Stimulated activated CD4-positive, alpha-beta T cell treated with anti-CD3 and anti-CD28 coated beads, TNF-alpha, amount 100 ng/mL, for 1 hour (primary cell): Measurements from ENCODE around the gene DCDC2B.

Experiments
- DNase-seq, 3 donors: peaks; one replicate each; pipeline ENCODE4 v3.0.0-alpha.2; 2020; ENCODE audit warnings: low read depth in 3 of 3, low spot score in 1 of 3

The DCDC2B gene

GRCh38 chr1:32221980-32222755, 13.3 kb downstream of the DCDC2B start, which contains the start of the genes EIF3I and TMEM234:
Gene EIF3I (plus strand): TSS chr1:32222407. CDS start chr1:32222442, 35 bp downstream.
Gene TMEM234 (minus strand): TSS chr1:32222353. CDS start chr1:32222322, 31 bp downstream.
- DNase-seq = peak; percentile 75 to 79 (median 78)

GRCh38 chr1:32223683-32224082, 14.8 kb downstream of the DCDC2B start:
- DNase-seq = no peak

GRCh38 chr1:32224285-32224684, 15.4 kb downstream of the DCDC2B start:
- no peak for DNase-seq

DNA sequence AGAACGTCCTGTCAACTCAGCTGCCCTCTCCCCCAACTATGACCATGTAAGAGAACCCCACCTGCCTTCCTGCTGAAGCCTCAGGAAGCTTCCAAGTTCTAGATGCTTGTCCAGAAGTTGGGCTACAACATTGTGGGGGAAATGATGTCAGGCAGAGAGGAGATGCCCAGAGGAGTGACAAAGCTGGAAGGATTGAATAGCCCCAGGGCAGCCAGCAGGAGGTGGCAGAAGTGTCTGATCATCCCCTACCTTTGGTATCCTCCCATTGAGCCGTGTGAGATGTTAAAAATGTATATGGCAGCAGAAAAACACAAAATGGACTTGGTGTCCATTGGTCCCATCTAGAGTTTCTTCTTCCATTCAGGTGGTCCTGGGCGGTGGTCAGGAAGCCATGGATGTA, 19.9 kb downstream of the DCDC2B start:
- no peak for DNase-seq

DNA sequence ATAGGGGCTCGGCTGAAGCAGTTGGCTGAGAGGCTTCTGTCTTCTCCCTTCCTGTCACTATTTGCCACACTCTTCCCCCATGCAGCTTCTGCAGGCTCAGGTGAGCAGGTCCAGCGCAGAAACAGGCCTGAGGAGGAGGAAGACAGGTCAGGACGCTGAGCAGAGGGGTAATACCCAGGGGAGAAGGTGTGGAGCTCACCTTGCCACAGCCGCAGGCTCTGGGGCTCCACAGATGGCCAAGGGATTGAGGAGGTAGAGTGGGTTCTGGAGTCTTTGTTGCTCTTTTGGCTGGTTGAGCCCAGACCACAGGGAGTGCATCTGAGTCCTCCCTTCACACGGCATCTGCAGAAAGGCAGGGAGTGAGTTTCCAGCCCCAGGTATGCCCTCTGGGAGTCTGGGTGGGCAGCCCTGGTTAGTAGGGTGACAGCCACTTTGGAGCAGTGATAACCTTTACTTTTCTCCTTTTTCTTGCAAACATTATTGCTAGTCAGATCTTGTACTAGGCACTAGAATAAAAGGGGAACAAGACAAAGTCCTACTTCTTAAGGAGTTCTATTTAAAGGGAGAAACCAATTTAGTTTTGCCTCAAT, 23.0 kb downstream of the DCDC2B start:
- no peak for DNase-seq

DNA sequence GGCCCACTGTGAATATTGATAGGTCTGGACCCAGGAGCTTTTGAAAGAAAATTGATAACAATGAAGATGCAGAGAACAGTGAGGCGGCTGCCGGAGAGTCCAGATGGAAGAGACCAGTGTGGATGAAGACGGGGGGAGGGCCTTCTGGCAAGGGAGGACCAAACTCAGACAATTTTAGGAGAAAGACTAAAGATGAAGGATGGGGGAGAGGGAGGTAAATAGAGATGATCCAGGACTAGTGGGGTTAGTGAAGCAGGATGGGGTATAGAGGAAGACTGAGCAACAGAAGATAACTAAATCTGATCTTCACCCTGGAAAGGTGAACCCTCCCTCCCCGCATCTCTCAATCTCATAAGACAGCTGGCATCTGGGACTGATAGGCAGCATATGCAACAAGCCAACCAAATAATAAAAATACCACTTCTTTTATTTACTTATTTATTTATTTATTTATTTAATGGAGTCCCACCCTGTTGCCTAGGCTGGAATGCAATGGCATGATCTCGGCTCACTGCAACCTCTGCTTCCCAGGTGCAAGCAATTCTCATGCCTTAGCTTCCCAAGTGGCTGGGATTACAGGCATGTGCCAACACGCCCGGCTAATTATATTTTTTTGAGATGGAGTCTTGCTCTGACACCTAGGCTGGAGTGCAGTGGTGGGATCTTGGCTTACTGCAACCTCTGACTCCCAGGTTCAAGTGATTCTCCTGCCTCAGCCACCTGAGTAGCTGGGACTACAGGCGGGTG, 23.8 kb downstream of the DCDC2B start:
- no peak for DNase-seq

DNA sequence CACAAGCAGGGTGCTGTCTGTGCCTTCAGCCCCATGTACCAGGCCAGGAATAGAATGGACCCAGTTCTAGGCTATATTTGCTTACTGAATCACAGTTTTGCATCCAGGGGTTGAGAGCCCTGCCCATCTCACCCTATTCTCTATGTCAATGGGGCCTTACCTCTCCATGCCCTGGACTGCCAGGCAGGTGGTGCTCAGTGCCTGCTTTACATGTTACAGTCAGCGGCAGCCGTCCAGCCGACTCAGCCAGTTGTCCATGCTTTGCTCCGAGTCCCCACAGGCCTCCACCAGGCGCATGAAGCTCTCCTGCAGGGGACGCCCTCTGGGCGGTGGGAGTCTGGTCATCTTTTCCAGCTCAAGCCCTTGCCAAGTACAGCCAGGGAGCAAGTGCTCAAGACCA, 25.9 kb downstream of the DCDC2B start:
- DNase-seq = no peak

DNA sequence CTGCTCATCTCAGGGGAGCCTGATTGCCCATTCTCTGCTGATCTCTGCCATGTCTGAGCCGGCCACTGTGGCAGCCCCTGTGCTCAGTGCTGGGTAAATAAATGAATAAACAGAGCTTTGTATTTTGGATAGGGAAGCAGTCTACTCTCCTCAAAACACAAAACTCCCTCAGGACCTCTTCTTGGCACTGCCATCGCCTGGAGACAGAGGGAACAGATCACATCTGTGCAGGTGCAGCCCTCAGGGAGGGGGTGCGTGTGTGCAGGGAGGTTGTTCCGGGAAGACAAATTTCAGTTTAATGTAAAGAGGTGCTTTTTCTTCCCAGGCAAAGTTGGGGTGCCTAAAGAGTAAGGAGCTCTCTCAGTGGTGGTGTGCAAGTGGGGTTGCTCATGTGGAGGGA, 30.4 kb downstream of the DCDC2B start:
- DNase-seq = no peak

GRCh38 chr1:32239790-32240139, 30.9 kb downstream of the DCDC2B start:
- no peak for DNase-seq

DNA sequence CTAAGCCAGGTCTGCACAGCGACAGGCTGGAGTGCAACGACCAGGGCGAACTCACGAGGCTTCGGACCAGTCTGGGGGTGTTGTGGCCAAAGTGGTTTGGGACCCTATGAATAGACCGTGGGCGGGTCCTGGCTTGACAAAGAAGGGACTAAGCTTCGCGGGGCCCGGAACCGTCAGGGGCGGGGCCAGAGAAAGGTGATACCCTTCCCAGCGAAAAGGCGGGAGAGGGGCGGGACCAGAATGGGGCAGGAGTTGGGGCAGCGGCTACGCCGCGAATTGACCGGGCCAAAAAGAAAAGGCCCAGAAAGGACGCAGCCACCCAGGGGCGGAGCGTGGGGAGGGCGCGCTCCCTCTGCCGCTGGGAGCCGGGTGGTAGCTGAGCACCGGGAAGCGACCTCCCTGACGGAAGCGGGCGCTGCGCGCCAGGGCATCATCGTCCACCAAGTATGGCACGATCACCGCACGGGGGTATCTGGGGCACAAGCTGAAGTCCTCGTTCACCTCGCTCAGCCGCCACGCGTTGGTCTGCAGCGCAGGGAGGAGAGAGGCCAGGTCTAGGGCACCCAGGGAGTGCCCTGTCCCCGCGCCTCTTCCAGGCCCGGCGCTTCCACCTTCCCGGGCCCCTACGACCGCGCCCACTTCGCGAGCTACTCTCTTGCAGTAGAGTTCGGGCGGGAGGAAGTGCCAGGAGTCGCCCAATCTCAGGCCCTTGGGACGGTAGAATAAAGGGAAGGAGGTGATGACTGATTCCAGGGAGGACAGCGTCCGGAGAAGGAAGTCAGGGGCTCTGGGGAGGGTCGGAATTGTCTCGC, 31.5 kb downstream of the DCDC2B start:
- DNase-seq = no peak

DNA sequence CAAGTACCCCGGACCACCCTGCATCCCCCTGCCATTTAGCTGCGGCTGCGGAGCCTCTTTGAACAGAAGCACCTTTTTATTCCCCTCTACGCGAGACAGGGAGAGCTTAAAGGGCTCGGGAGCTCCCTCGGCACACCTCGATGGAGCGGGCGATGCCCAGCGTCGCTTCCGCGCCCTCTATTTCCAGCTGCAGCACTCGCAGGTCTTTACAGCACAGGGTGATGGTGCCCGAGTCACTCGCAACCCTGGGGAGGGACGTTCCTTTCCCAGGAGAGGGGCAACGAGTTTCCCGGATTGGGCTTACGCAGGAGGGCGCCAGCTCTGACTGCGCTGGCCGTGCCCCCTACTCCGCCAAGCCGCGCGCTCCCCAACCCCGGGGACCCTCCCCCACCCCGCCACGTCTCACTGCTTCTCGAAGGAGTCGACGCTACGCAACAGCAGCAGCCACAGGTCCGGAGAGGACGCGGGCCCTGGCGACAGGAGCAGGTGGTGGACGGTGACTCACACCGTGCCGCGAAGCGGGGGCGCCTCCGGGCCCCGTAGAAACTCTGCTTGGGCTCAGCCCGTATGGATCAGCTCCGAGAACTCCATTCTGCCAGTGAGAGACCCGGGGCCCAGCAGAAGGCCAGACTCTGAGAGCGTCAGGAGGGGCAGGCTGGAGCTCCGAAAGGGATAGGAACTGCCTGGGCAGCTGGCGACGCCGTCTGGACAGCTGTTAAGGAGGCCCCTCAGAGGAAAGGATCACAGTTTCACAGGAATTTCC, 32.3 kb downstream of the DCDC2B start:
- DNase-seq = no peak

GRCh38 chr1:32242341-32242851, 33.5 kb downstream of the DCDC2B start:
- DNase-seq = no peak

- no peak for DNase-seq
Observed at GRCh38 chr1:32246888-32247273, 38.0 kb downstream of the DCDC2B start, which contains the start of gene FAM167B. Gene FAM167B (plus strand): TSS chr1:32247222. CDS start chr1:32247422, 200 bp downstream.

DNA sequence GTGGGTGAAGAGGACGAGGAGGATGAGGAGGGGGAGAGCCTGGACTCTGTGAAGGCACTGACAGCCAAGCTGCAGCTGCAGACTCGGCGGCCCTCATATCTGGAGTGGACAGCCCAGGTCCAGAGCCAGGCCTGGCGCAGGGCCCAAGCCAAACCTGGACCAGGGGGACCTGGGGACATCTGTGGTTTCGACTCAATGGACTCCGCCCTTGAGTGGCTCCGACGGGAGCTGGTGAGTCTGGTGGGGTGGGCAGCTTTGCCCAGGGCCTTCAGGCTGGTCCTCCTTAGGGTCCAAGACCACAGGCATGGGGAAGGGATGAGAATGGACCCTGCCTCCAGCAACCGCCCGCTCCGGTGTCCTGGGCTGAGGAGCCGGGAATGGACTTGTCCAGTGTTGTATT, 38.6 kb downstream of the DCDC2B start:
- no peak for DNase-seq

- peak in 2 of 3 donors; percentile 48 to 69 for DNase-seq
Observed at GRCh38 chr1:32247983-32248889, 39.3 kb downstream of the DCDC2B start.

DNA sequence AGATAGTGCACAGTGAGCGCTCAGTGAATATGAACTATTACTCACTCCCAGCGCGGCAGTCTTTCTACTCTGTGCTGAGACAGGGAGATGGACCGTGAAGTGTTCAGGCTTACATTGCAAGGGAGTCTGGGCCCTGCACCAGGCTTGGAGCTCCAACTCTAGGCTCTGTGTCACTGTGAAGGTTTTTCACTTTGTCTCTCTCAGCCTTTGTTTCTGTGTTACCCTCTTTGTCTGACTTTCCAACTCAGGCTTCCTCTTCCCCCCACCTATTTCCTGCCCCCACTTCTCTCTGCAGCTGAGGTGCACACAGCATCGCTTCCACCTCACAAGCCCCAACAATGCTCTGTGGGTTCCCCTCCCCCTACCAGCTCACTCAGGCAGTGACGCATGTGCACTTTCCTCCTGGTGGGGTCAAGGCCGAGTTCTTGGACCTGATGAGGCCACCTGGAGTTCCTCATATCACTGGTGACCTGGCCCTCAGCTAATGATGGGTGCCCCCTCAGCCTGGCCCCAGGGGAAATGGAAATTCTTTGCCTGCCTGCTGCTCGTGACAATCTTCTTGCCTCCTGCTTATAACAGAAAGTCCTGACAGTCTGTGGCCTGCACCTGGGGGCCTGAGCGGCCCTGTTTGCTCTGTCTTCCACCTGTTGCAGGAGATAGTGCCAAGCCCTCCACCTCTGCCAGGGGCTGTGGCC, 41.1 kb downstream of the DCDC2B start:
- peak; percentile 52 to 69 (median 66) for DNase-seq

- DNase-seq = peak in 1 of 3 donors; percentile 51
Observed at GRCh38 chr1:32250893-32251716, 42.2 kb downstream of the DCDC2B start, which contains the start of gene LCK. Gene LCK (plus strand): TSS chr1:32251265. CDS start chr1:32274330, 23,065 bp downstream.
